Lower leg skin (tissue), 3 donors: ENCODE results near the gene DDC.

Experiments
- CTCF ChIP-seq, 3 donors: fragments of 450-650 bp; IDR thresholded peaks; one replicate each; pipeline ENCODE4 v1.5.1; 2016; ENCODE audit warnings: antibody characterized with exemption in 3 of 3, mild to moderate bottlenecking in 3 of 3, moderate library complexity in 2 of 3
- POLR2A ChIP-seq, 2 donors: fragments of 450-650 bp; IDR thresholded peaks; one replicate each; pipeline ENCODE4 v1.6.1; 2016 to 2017; ENCODE audit warnings: antibody characterized with exemption in 2 of 2, mild to moderate bottlenecking in 1 of 2, moderate library complexity in 1 of 2

DNA sequence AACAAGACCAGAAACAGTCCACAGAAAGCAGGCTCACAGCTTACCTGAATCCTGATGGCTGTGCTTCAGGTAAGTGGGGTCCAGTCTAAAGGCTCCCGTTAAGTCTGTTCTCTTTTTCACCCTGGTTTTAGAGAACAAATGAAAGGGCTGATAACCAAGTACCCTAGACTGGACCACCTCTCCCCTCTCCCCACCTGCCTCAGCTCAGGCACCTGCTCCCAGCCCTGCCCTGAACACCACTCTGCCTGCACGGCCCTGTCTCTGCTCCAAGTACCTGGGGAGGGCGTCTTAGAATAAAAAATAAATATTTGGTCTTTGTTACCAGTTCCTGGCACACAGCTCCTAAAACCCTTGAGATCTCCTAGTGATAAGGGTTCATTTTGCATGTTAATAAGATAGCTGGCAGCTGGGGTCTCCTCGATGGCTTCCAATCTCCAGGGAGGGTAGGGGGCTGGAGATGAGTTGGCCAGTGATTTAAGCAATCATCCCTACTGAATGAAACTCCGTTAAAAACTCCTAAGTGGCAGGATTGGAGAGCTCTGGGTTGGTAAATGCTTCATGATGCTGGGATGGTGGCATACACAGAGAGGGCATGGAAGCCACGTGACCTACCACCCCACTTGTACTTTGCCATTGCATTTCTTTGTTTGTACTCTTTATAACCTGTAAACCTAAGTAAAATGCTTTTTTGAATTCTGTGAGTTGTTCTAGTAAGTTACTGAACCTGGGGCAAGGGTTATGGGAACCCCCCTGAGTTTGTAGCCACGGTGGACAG is 85.3 kb downstream of the DDC start:
- no peak for TF ChIP-seq CTCF (IDR thresholded peaks at IDR 0.05)
- no peak for TF ChIP-seq POLR2A (IDR thresholded peaks at IDR 0.05)
